Activated naive CD8-positive, alpha-beta T cell treated with anti-CD3 and anti-CD28 coated beads, Interleukin-2, amount 50 U/mL, for 16 hours (primary cell): ENCODE measurements around the gene PHOX2A.
"Not testable (repeated sequence)": the region's sequence is repeated elsewhere in the genome, so short reads cannot be mapped to it uniquely, and the experiment has no call there.

ENCODE experiments used
- DNase-seq: peaks from one replicate; pipeline ENCODE4 v3.0.0-alpha.2; 2020; ENCODE audit warnings: low read depth, low spot score

The PHOX2A gene

GRCh38 chr11:72222106-72222891, 21.7 kb downstream of the PHOX2A start:
- no peak for DNase-seq

GRCh38 chr11:72221386-72222075, 22.4 kb downstream of the PHOX2A start:
- DNase-seq, result no peak

GRCh38 chr11:72220696-72221363, 23.1 kb downstream of the PHOX2A start:
- DNase-seq, result no peak

GRCh38 chr11:72218251-72218745, 25.7 kb downstream of the PHOX2A start:
- DNase-seq, result no peak

GRCh38 chr11:72217841-72218240, 26.1 kb downstream of the PHOX2A start:
- DNase-seq, result no peak

GRCh38 chr11:72216638-72217037, 27.3 kb downstream of the PHOX2A start, which contains the start of gene FOLR2:
Gene FOLR2 (plus strand): TSS chr11:72216794. CDS start chr11:72218585, 1,791 bp downstream.
- DNase-seq, result no peak

- DNase-seq, result no peak
Observed at GRCh38 chr11:72209101-72209500, 34.9 kb downstream of the PHOX2A start.

GRCh38 chr11:72208281-72208680, 35.7 kb downstream of the PHOX2A start:
- DNase-seq, result no peak

GRCh38 chr11:72206794-72207193, 37.2 kb downstream of the PHOX2A start:
- DNase-seq, result not testable (repeated sequence)

GRCh38 chr11:72204886-72205285, 39.1 kb downstream of the PHOX2A start:
- DNase-seq, result no peak

GRCh38 chr11:72203163-72203562, 40.8 kb downstream of the PHOX2A start:
- DNase-seq, result no peak

GRCh38 chr11:72202571-72202970, 41.4 kb downstream of the PHOX2A start:
- DNase-seq, result no peak

GRCh38 chr11:72201445-72201844, 42.5 kb downstream of the PHOX2A start:
- DNase-seq, result not testable (repeated sequence)

- DNase-seq, result no peak
Observed at GRCh38 chr11:72195518-72196270, 48.3 kb downstream of the PHOX2A start.

- no peak for DNase-seq
Observed at GRCh38 chr11:72191961-72192381, 52.0 kb downstream of the PHOX2A start, which contains the start of gene FOLR1. Gene FOLR1 (plus strand): TSS chr11:72192140. CDS start chr11:72192174, 34 bp downstream.

GRCh38 chr11:72190631-72191071, 53.3 kb downstream of the PHOX2A start:
- DNase-seq, result no peak

- no peak for DNase-seq
Observed at GRCh38 chr11:72189455-72190250, 54.3 kb downstream of the PHOX2A start.
